Measurements from ENCODE around the gene ABCC10. TPM values are rescaled to one million over a fixed set of nuclear protein-coding genes. Genes with fewer than 3 reads are reported as not detected.

ABCC10 gene
- total RNA-seq, 1 donor from 2014 or later = 22.8 TPM

GRCh38 chr6:43452896-43453295 is 25.6 kb downstream of the ABCC10 start:
- no peak for DNase-seq (ENCODE audit: extremely low spot score in 2 of 2)
- Histone ChIP-seq H3K9me3 (no peaks in the 10 kb centered on the region), H3K36me3 (peaks cover 0 to 35% of the 10 kb centered on the region in 2 donors), H3K4me1 (peaks cover 18% of the 10 kb centered on the region), H3K27me3 (no peaks in the 10 kb centered on the region), H3K4me3 (no peak overlapping the region), H3K27ac (no peak overlapping the region)
- no peak for TF ChIP-seq POLR2A (IDR thresholded peaks at IDR 0.05)
- TF ChIP-seq POLR2AphosphoS5 (IDR thresholded peaks at IDR 0.05; ENCODE audit: insufficient read depth in 1 of 2, low read depth in 1 of 2) = no peak
- TF ChIP-seq CTCF (IDR thresholded peaks at IDR 0.05) = no peak
- intact Hi-C loops (cut with DNase I) = loop anchor here (5.0 kb wide), 1 partner anchor 54 kb away; no protein-coding TSS in a partner anchor

GRCh38 chr6:43453831-43454230 is 26.5 kb downstream of the ABCC10 start:
- H3K27me3 ChIP-seq = no peaks in the 10 kb centered on the region
- intact Hi-C loops (cut with DNase I) = loop anchor here (5.0 kb wide), 1 partner anchor 53 kb away; no protein-coding TSS in a partner anchor
- TF ChIP-seq CTCF (IDR thresholded peaks at IDR 0.05) (no peak), POLR2A (IDR thresholded peaks at IDR 0.05) (no peak), POLR2AphosphoS5 (IDR thresholded peaks at IDR 0.05; ENCODE audit: insufficient read depth in 1 of 2, low read depth in 1 of 2) (no peak)
- H3K27ac ChIP-seq = no peak overlapping the region
- peaks cover 0 to 26% of the 10 kb centered on the region in 2 donors for H3K36me3 ChIP-seq
- DNase-seq (ENCODE audit: extremely low spot score in 2 of 2) = no peak
- H3K4me3 ChIP-seq = peak overlapping the region in 1 of 2 donors; percentile 55
- H3K4me1 ChIP-seq = peaks cover 18% of the 10 kb centered on the region
- no peaks in the 10 kb centered on the region for H3K9me3 ChIP-seq

GRCh38 chr6:43454290-43454695 is 27.0 kb downstream of the ABCC10 start:
- DNase-seq (ENCODE audit: extremely low spot score in 2 of 2) = no peak
- Histone ChIP-seq H3K27me3 (no peaks in the 10 kb centered on the region), H3K4me3 (peak overlapping the region; percentile 52 to 55), H3K9me3 (no peaks in the 10 kb centered on the region), H3K4me1 (peaks cover 18% of the 10 kb centered on the region), H3K36me3 (peaks cover 0 to 22% of the 10 kb centered on the region in 2 donors), H3K27ac (peak overlapping the region; percentile 49)
- TF ChIP-seq POLR2A (IDR thresholded peaks at IDR 0.05) = no peak
- peak in 2 of 3 experiments; percentile 81 to 87 for TF ChIP-seq CTCF (IDR thresholded peaks at IDR 0.05)
- no peak for TF ChIP-seq POLR2AphosphoS5 (IDR thresholded peaks at IDR 0.05; ENCODE audit: insufficient read depth in 1 of 2, low read depth in 1 of 2)
- intact Hi-C loops (cut with DNase I) = loop anchor here (5.0 kb wide), 1 partner anchor 53 kb away; no protein-coding TSS in a partner anchor

GRCh38 chr6:43454696-43455530 is 27.6 kb downstream of the ABCC10 start:
- intact Hi-C loops (cut with DNase I) = loop anchor here (5.0 kb wide), 1 partner anchor 52 kb away; no protein-coding TSS in a partner anchor
- TF ChIP-seq POLR2AphosphoS5 (IDR thresholded peaks at IDR 0.05; ENCODE audit: insufficient read depth in 1 of 2, low read depth in 1 of 2) (peak in 1 of 2 donors; percentile 25), POLR2A (IDR thresholded peaks at IDR 0.05) (no peak), CTCF (IDR thresholded peaks at IDR 0.05) (peak in 1 of 3 experiments; percentile 82)
- H3K36me3 ChIP-seq = peaks cover 0 to 15% of the 10 kb centered on the region in 2 donors
- peaks cover 18% of the 10 kb centered on the region for H3K4me1 ChIP-seq
- H3K27me3 ChIP-seq = no peaks in the 10 kb centered on the region
- no peaks in the 10 kb centered on the region for H3K9me3 ChIP-seq
- DNase-seq (ENCODE audit: extremely low spot score in 2 of 2) = no peak
- peak overlapping the region; percentile 49 for H3K27ac ChIP-seq
- peak overlapping the region; percentile 52 to 55 for H3K4me3 ChIP-seq
